Pancreas (tissue), 10 donors: ENCODE data around the gene PTPN6. TPM values are rescaled to one million over a fixed set of nuclear protein-coding genes. Genes with fewer than 3 reads are reported as not detected.

Experiments used
- ATAC-seq, 4 donors: fragments of 200-7000 bp; cut with Tn5 transposase; one replicate each; pipeline versions ENCODE4 v1.8.0 to v1.9.1; 2020; ENCODE audit warnings: mild to moderate bottlenecking in 4 of 4, moderate library complexity in 4 of 4
- DNase-seq, 6 donors: peaks; one replicate each; pipeline ENCODE4 v3.0.0-alpha.2; 2020
- FAIRE-seq: peaks from 2 replicates; lab custom pipeline; 2012; peaks lifted over from hg19 to GRCh38; lab: Jason Lieb, UNC
- H3K27ac ChIP-seq, 4 donors: fragments of 200-600 bp; sonication (generic); 1 replicate in 3 of 4; 2 replicates in 1 of 4; pipeline versions ENCODE4 v1.5.0 to v1.8.0; 2020
- H3K27me3 ChIP-seq, 4 donors: fragments of 200-600 bp; one replicate each; pipeline ENCODE4 v1.8.0; 2021
- H3K36me3 ChIP-seq, 3 donors: fragments of 200-600 bp; sonication (generic) in 1 of 3; one replicate each; pipeline versions ENCODE4 v1.5.0 to v1.8.0; 2020 to 2021
- H3K4me1 ChIP-seq, 3 donors: fragments of 200-600 bp; one replicate each; pipeline ENCODE4 v1.8.0; 2021
- H3K4me3 ChIP-seq, 4 donors: fragments of 200-600 bp; sonication (generic) in 2 of 4; one replicate each; pipeline versions ENCODE4 v1.5.0 to v1.8.0; 2020 to 2021
- H3K9me3 ChIP-seq, 4 donors: fragments of 200-600 bp; one replicate each; pipeline ENCODE4 v1.8.0; 2021
- WGBS, 2 donors: extraction: QIAGEN DNeasy Blood & Tissue Kit; methylation state at CpG; one replicate each; pipeline ENCODE4 v1.1.7; 2013; 5-methylcytosine and 5-hydroxymethylcytosine counted together
- intact Hi-C, 3 donors: fragments of 100-400 bp; cut with DNase I; formaldehyde crosslinking; loops; one replicate each; pipeline versions ENCODE4 v1.11.1 to v1.14.2; 2022
- polyA plus RNA-seq, 2 donors: library from polyadenylated mRNA; stranded (reverse); fragments of 200-250 nt; gene quantifications; one replicate each; pipeline ENCODE4 v1.2.3, GENCODE V29; 2013
- total RNA-seq, 6 donors: library from RNA; stranded (reverse); fragmentation: NEBNext Ultra II Directional in 4 of 6; extraction: Animal tissue kit (Norgen Biotek cat#: 25700) in 4 of 6; gene quantifications; one replicate each; pipeline versions ENCODE4 v1.2.1 to v1.2.4, GENCODE V29; 2021 to 2023
- TF ChIP-seq, protein P1 (sequence below), 4 donors: fragments of 200-600 bp; sonication (generic) in 3 of 4; IDR thresholded peaks; one replicate each; pipeline versions ENCODE4 v1.5.0 to v1.8.0; 2021; ENCODE audit warnings: antibody characterized with exemption in 4 of 4
- donor health status: healthy with polysubstance abuse.
- donor health status: DM: no; HTN: no; CAD: no; lungs with moderate emphysema.
- donor health status: DM: no; HTN: no; CAD: no.
- donor health status: control.
- donor health status: control.
- donor health status: Bipolar disorder and iron deficiency.
- donor health status: DM: yes; HTN: yes; CAD: no.
- donor health status: DM: no; HTN: no; CAD: no.
- donor health status: DM: no; HTN: no; CAD: no.
- donor health status: DM: yes; HTN: yes; CAD: no.

Gene PTPN6
- total and polyA plus RNA-seq, 8 donors = 13.3 to 53.1 (median 20.3) TPM

- intact Hi-C loops = no loop called here
- WGBS, 2 donors = 22 to 23% methylated on average over 24 of the region's 24 CpGs
- TF ChIP-seq, protein P1, sequence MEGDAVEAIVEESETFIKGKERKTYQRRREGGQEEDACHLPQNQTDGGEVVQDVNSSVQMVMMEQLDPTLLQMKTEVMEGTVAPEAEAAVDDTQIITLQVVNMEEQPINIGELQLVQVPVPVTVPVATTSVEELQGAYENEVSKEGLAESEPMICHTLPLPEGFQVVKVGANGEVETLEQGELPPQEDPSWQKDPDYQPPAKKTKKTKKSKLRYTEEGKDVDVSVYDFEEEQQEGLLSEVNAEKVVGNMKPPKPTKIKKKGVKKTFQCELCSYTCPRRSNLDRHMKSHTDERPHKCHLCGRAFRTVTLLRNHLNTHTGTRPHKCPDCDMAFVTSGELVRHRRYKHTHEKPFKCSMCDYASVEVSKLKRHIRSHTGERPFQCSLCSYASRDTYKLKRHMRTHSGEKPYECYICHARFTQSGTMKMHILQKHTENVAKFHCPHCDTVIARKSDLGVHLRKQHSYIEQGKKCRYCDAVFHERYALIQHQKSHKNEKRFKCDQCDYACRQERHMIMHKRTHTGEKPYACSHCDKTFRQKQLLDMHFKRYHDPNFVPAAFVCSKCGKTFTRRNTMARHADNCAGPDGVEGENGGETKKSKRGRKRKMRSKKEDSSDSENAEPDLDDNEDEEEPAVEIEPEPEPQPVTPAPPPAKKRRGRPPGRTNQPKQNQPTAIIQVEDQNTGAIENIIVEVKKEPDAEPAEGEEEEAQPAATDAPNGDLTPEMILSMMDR (IDR thresholded peaks at IDR 0.05) = no peak
- Histone ChIP-seq H3K36me3 (no peaks in the 10 kb centered on the region), H3K27me3 (no peaks in the 10 kb centered on the region), H3K27ac (peak overlapping the region; percentile 88 to 97 (median 94)), H3K9me3 (no peaks in the 10 kb centered on the region), H3K4me1 (peaks cover 15 to 39% (median 27%) of the 10 kb centered on the region in 3 donors), H3K4me3 (peak overlapping the region in 3 of 4 donors; percentile 64 to 79 (median 69))
- DNase-seq = peak in 5 of 6 donors; percentile 62 to 87 (median 79)
- no peak for FAIRE-seq
- ATAC-seq = peak; percentile 14 to 40 (median 20)
Measured at GRCh38 chr12:6961278-6961694, 10.1 kb downstream of the PTPN6 start.

DNA sequence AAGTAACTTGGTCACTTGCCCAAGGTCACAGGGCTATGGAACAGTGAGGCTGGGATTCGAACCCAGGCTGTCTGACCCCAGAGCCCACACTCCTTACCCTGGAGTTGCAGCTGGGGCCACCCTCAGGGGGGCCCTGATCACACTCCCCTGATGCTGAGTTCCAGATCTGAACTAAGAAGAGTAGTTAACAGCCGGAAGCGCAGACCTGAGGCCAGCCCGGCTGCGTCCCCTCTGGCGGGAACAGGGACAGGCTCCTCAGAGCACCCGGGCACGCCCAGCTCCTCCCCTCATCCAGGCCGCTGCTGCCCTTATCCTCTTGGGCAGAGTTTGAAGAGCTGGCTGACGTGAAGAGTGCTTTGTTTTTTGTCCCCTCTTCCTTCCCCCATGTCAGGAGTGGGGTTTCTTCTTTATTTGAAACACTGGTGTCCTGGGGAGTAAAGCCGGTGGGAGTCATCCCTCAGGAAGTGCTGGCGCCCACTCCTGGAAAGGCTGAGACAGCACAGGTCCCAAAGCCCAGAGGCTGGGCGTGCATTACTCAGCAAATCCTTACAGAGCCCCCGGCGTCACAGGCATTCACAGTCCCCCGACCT lies 10.6 kb downstream of the PTPN6 start:
- Histone ChIP-seq H3K9me3 (no peaks in the 10 kb centered on the region), H3K27ac (peak overlapping the region; percentile 88 to 97 (median 94)), H3K36me3 (no peaks in the 10 kb centered on the region), H3K4me3 (peak overlapping the region in 3 of 4 donors; percentile 64 to 79 (median 69)), H3K4me1 (peaks cover 20 to 44% (median 27%) of the 10 kb centered on the region in 3 donors), H3K27me3 (no peaks in the 10 kb centered on the region)
- WGBS, 2 donors = 0 to 2% methylated on average over 16 of the region's 16 CpGs
- TF ChIP-seq, protein P1 (IDR thresholded peaks at IDR 0.05) = peak; percentile 16 to 38 (median 16)
- FAIRE-seq = no peak
- DNase-seq = peak; percentile 65 to 87 (median 74)
- ATAC-seq = peak; percentile 27 to 57 (median 46)
- intact Hi-C loops = no loop called here

DNA sequence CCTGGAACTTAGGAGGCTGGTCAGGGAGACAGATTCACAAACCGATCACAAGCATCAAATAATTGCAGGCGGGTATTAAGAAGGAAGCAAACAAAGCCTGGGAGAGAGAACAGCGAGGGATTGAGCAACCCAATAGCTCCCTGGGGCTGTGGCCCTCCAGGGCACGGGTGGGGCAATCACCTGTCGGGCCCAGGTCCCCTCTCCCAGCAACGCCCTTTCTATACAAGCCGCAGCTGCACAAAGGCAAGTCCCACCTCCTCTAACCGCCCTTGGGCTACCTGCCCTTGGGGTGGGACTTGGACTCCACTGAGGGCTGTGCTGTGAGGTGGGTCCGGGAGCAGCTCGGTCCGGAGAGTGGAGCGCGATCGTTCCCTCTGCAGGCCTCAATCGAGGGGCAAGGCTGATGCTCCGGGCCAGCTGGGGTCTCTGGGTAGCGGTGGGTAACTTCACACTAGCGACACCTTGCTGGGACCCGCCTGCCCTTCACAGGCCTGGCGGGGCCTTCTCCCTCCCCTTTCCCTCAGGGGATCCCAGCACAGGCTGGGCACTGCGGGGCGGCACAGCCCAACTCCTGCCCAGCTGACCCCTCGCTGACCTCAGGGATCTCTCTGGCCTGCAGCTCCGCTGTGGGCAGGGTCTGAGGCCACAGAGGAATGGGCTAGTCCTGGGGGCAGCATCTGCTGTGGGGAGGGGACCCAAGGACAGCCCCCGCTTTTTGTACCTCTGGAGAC lies 11.3 kb downstream of the PTPN6 start:
- FAIRE-seq (no peak), ATAC-seq (peak; percentile 46 to 64 (median 58)), DNase-seq (peak in 5 of 6 donors; percentile 84 to 91 (median 86))
- Histone ChIP-seq H3K36me3 (peaks cover 0 to 4% (median 0%) of the 10 kb centered on the region in 3 donors), H3K27me3 (no peaks in the 10 kb centered on the region), H3K4me1 (peaks cover 25 to 44% (median 27%) of the 10 kb centered on the region in 3 donors), H3K9me3 (no peaks in the 10 kb centered on the region), H3K27ac (peak overlapping the region; percentile 88 to 97 (median 94)), H3K4me3 (peak overlapping the region; percentile 61 to 79 (median 66))
- TF ChIP-seq, protein P1 (IDR thresholded peaks at IDR 0.05) = no peak
- intact Hi-C loops = no loop called here
- 11 to 20% methylated on average over 23 to 25 of the region's 25 CpGs for WGBS, 2 donors

GRCh38 chr12:6963016-6963731 lies 12.0 kb downstream of the PTPN6 start:
- no peaks in the 10 kb centered on the region for H3K27me3 ChIP-seq
- WGBS, 2 donors = 3 to 16% methylated on average over 32 of the region's 32 CpGs
- peak overlapping the region; percentile 88 to 97 (median 94) for H3K27ac ChIP-seq
- peaks cover 0 to 4% (median 1%) of the 10 kb centered on the region in 3 donors for H3K36me3 ChIP-seq
- DNase-seq (peak; percentile 89 to 98 (median 95)), ATAC-seq (peak; percentile 78 to 86 (median 80)), FAIRE-seq (no peak)
- TF ChIP-seq, protein P1 (IDR thresholded peaks at IDR 0.05) = peak in 2 of 4 donors; percentile 8 to 12
- H3K4me1 ChIP-seq = peaks cover 25 to 47% (median 28%) of the 10 kb centered on the region in 3 donors
- intact Hi-C loops = no loop called here
- H3K9me3 ChIP-seq = no peaks in the 10 kb centered on the region
- peak overlapping the region; percentile 61 to 79 (median 66) for H3K4me3 ChIP-seq
